ENCODE data around the gene ACSS1.

DNA sequence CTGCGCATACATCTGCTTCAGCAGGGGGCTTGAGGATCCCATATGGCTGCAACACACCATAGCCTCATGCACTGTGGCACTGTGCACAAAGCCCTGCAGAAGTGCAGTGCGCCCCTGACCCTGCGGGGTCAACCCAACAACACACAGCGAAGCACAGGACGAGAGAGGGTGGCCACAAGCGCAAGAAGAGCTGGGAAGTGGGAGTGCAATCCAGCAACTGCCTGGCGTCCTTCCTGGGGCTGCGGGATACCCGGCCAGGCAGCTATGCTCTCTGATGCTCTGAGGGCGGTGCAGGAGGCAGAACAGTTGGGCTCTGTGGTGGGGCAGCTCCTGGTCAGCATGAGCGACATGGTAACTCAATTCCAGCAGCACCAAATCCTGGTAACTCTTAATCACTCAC lies 5.6 kb upstream of the ACSS1 start:
- TF ChIP-seq, protein P1, sequence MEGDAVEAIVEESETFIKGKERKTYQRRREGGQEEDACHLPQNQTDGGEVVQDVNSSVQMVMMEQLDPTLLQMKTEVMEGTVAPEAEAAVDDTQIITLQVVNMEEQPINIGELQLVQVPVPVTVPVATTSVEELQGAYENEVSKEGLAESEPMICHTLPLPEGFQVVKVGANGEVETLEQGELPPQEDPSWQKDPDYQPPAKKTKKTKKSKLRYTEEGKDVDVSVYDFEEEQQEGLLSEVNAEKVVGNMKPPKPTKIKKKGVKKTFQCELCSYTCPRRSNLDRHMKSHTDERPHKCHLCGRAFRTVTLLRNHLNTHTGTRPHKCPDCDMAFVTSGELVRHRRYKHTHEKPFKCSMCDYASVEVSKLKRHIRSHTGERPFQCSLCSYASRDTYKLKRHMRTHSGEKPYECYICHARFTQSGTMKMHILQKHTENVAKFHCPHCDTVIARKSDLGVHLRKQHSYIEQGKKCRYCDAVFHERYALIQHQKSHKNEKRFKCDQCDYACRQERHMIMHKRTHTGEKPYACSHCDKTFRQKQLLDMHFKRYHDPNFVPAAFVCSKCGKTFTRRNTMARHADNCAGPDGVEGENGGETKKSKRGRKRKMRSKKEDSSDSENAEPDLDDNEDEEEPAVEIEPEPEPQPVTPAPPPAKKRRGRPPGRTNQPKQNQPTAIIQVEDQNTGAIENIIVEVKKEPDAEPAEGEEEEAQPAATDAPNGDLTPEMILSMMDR (IDR thresholded peaks at IDR 0.05): no peak
- TF ChIP-seq POLR2A (IDR thresholded peaks at IDR 0.05): no peak

Measured in body of pancreas (tissue), 4 donors.